NCI-H82 treated with DMSO at 0.1 percent for 48 hours (cell line): Measurements from ENCODE around the gene WDFY2.

Experiments
- DNase-seq: peaks from one replicate; lab custom pipeline; 2025; ENCODE audit not compliant: unreplicated experiment; lab: John Stamatoyannopoulos, UW

WDFY2 gene

GRCh38 chr13:51767100-51767499 lies 182.8 kb downstream of the WDFY2 start:
- DNase-seq, result no peak

GRCh38 chr13:51768378-51768921 lies 184.2 kb downstream of the WDFY2 start:
- DNase-seq, result no peak

- DNase-seq, result no peak
Observed at GRCh38 chr13:51768976-51769375, 184.7 kb downstream of the WDFY2 start.

- DNase-seq, result no peak
Observed at GRCh38 chr13:51769455-51770127, 185.3 kb downstream of the WDFY2 start.

- DNase-seq, result no peak
Observed at GRCh38 chr13:51770160-51770559, 185.9 kb downstream of the WDFY2 start.

- DNase-seq, result no peak
Observed at GRCh38 chr13:51770681-51771417, 186.6 kb downstream of the WDFY2 start.

GRCh38 chr13:51771418-51772104 lies 187.3 kb downstream of the WDFY2 start:
- DNase-seq, result no peak

GRCh38 chr13:51772105-51772455 lies 187.8 kb downstream of the WDFY2 start:
- DNase-seq, result no peak

- DNase-seq, result no peak
Observed at GRCh38 chr13:51772781-51773180, 188.5 kb downstream of the WDFY2 start.

- DNase-seq, result no peak
Observed at GRCh38 chr13:51773515-51773914, 189.3 kb downstream of the WDFY2 start.

GRCh38 chr13:51776179-51776578 lies 191.9 kb downstream of the WDFY2 start:
- no peak for DNase-seq

GRCh38 chr13:51777921-51778320 lies 193.7 kb downstream of the WDFY2 start:
- DNase-seq, result no peak

GRCh38 chr13:51778392-51778791 lies 194.1 kb downstream of the WDFY2 start:
- no peak for DNase-seq

GRCh38 chr13:51780099-51780498 lies 195.8 kb downstream of the WDFY2 start:
- DNase-seq, result no peak

- no peak for DNase-seq
Observed at GRCh38 chr13:51781246-51782022, 197.2 kb downstream of the WDFY2 start.

GRCh38 chr13:51782026-51782710 lies 197.9 kb downstream of the WDFY2 start:
- DNase-seq, result no peak

GRCh38 chr13:51783428-51784094 lies 199.3 kb downstream of the WDFY2 start:
- peak; percentile 79 for DNase-seq

GRCh38 chr13:51784097-51784496 lies 199.8 kb downstream of the WDFY2 start:
- no peak for DNase-seq

GRCh38 chr13:51785712-51786424 lies 201.6 kb downstream of the WDFY2 start:
- peak; percentile 100 for DNase-seq
